ENCODE data around the gene RWDD3.

Gene RWDD3

GRCh38 chr1:95230256-95230655 lies 3.8 kb upstream of the RWDD3 start:
- DNase-seq (ENCODE audit: low read depth in 2 of 2) = no peak

- no peak for DNase-seq (ENCODE audit: low read depth in 2 of 2)
These were observed 3.2 kb upstream of the RWDD3 start for GRCh38 chr1:95230768-95231191.

GRCh38 chr1:95232646-95233318 lies 1.2 kb upstream of the RWDD3 start:
- no peak for DNase-seq (ENCODE audit: low read depth in 2 of 2)

GRCh38 chr1:95233319-95233736 lies 682 bp upstream of the RWDD3 start:
- no peak for DNase-seq (ENCODE audit: low read depth in 2 of 2)

GRCh38 chr1:95236784-95237575 lies 3.0 kb downstream of the RWDD3 start:
- no peak for DNase-seq (ENCODE audit: low read depth in 2 of 2)

GRCh38 chr1:95237981-95238703 lies 4.1 kb downstream of the RWDD3 start:
- no peak for DNase-seq (ENCODE audit: low read depth in 2 of 2)

GRCh38 chr1:95245029-95245428 lies 11.0 kb downstream of the RWDD3 start:
- no peak for DNase-seq (ENCODE audit: low read depth in 2 of 2)

- DNase-seq (ENCODE audit: low read depth in 2 of 2) = no peak
These were observed 12.5 kb downstream of the RWDD3 start for GRCh38 chr1:95246511-95246910.

GRCh38 chr1:95247607-95248006 lies 13.6 kb downstream of the RWDD3 start:
- no peak for DNase-seq (ENCODE audit: low read depth in 2 of 2)

GRCh38 chr1:95249916-95250315 lies 15.9 kb downstream of the RWDD3 start:
- DNase-seq (ENCODE audit: low read depth in 2 of 2) = no peak

GRCh38 chr1:95252422-95252821 lies 18.4 kb downstream of the RWDD3 start:
- no peak for DNase-seq (ENCODE audit: low read depth in 2 of 2)

- DNase-seq (ENCODE audit: low read depth in 2 of 2) = no peak
These were observed 20.9 kb downstream of the RWDD3 start for GRCh38 chr1:95254959-95255358.

- DNase-seq (ENCODE audit: low read depth in 2 of 2) = no peak
These were observed 21.8 kb downstream of the RWDD3 start for GRCh38 chr1:95255826-95256225.

GRCh38 chr1:95257758-95258157 lies 23.7 kb downstream of the RWDD3 start:
- DNase-seq (ENCODE audit: low read depth in 2 of 2) = no peak

GRCh38 chr1:95259245-95259644 lies 25.2 kb downstream of the RWDD3 start:
- no peak for DNase-seq (ENCODE audit: low read depth in 2 of 2)

GRCh38 chr1:95262913-95263312 lies 28.9 kb downstream of the RWDD3 start:
- no peak for DNase-seq (ENCODE audit: low read depth in 2 of 2)

GRCh38 chr1:95263450-95263849 lies 29.4 kb downstream of the RWDD3 start:
- no peak for DNase-seq (ENCODE audit: low read depth in 2 of 2)

- no peak for DNase-seq (ENCODE audit: low read depth in 2 of 2)
These were observed 31.1 kb downstream of the RWDD3 start for GRCh38 chr1:95265106-95265505.

- no peak for DNase-seq (ENCODE audit: low read depth in 2 of 2)
These were observed 42.4 kb downstream of the RWDD3 start for GRCh38 chr1:95276429-95276828.

- DNase-seq (ENCODE audit: low read depth in 2 of 2) = no peak
These were observed 44.4 kb downstream of the RWDD3 start for GRCh38 chr1:95278173-95279006.

- DNase-seq (ENCODE audit: low read depth in 2 of 2) = no peak
These were observed 47.9 kb downstream of the RWDD3 start for GRCh38 chr1:95281781-95282517.
